GM19463 (cell line): ENCODE data around the gene NPFFR2.
A peak's percentile ranks its signal among the peaks of the same experiment; 100 is the strongest.
"Not testable (repeated sequence)": the region's sequence is repeated elsewhere in the genome, so short reads cannot be mapped to it uniquely, and the experiment has no call there.

Experiments used
- ATAC-seq: cut with Tn5 transposase; IDR thresholded peaks from one replicate; pipeline ENCODE4 v1.9.1; 2021; ENCODE audit warnings: mild to moderate bottlenecking, moderate library complexity; ENCODE audit not compliant: unreplicated experiment

The NPFFR2 gene

DNA sequence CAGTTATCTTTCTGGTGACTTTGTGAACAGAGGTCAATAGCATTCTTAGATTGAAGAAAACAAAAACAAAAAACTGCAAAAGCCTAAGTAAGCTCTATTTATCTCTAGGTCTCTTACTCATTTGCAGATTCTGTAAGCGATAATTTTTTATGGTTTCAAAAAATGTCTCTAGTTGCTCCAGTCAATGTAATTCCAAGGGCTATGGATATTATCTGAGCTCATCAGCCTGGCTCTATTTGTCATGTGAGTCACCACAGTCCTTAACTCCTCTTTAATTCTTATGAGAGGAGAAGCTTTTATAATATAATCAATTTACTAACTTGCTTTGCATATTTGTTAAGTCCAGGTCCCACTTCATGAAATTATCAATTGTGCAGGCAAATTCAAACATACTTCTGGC lies 79.1 kb downstream of the NPFFR2 start:
- ATAC-seq: no peak

DNA sequence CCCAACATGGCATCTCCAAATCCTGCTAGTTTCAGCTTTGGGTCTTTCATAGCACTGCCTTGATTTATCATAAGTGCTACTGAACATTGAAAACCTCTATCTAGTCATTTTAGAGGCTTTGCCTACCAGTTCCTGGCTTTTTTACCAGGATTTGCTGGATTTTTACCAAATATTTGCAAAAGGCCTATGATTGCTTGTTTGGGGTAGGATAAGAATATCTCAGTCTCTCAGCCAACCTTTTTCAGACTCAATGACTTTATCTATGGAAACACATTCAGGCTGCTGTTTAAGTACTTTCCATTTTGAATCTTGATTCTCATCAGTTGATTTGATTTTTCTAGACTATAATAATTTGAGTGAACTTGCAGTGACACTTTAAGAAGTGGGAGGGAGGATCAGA lies 80.1 kb downstream of the NPFFR2 start:
- no peak for ATAC-seq

DNA sequence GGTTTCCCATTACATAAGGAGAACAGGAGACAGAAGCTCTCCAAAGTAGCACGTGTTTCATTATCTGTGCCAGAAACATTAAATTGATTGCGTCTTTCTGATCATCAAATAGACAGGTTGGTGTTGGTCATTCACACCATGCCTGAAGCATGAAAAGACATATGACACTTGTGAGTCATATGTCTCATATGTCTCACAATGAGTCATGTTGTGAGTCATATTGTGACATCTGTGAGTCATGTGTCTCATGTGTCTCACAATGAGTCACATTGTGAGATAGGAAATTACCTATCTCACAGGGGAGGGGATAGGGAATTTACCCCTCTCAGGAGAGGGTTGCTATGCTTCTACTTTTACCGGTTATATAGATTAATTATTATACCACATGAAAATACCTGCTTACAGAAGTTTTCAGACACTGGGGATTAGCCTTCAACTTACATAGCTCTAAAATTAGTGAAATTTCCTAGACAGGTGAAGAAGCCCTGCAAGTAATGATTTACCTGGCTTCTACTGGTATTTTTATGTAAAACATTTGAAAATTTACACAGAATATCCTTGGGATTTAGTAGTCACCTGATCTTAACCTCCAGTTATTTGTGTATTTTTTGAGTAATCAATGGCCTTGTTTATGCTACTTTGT lies 80.8 kb downstream of the NPFFR2 start:
- peak; percentile 86 for ATAC-seq

DNA sequence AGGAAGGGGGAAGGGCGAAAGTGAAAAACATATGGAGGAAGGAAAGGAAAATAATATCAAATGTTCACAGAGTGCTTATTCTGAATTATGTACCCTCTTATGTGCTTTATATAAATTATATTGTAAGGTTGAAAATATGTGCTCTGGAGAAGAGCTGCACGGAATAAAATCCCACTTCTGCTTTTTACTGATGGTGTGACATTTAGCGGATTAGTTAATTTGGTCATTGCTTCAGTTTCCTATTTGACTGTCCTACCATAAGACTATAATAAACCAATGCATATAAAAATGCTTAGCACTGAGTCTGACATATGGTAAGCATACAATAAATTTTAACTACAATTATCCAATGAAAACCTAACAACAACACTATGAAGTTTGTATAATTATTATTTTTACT lies 86.2 kb downstream of the NPFFR2 start:
- peak; percentile 75 for ATAC-seq

DNA sequence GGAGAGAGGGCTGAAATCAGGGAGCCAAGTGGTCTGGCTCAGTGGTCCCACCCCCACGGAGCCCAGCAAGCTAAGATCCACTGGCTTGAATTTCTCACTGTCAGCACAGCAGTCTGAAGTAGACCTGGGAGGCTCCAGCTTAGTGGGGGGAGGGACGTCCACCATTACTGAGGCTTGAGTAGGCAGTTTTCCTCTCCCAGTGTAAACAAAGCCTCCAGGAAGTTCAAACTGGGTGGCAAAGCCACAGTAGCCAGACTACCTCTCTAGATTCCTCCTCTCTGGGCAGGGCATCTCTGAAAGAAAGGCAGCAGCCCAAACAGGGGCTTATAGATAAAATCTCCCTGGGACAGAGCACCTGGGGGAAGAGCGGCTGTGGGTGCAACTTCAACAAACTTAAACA lies 88.1 kb downstream of the NPFFR2 start:
- no peak for ATAC-seq

DNA sequence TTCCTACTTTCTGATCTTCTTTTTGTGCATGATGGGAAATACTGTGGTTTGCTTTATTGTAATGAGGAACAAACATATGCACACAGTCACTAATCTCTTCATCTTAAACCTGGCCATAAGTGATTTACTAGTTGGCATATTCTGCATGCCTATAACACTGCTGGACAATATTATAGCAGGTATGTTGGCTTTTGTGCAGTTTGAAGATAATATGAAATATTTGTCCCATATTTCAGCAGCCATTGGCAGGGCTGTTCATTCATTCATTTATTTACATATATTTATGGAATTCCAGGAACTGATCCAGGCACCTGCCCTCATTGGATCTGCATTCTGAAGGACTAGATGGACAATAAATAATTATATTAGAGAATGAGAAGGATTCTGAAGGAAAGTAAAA lies 96.9 kb downstream of the NPFFR2 start:
- ATAC-seq: no peak

DNA sequence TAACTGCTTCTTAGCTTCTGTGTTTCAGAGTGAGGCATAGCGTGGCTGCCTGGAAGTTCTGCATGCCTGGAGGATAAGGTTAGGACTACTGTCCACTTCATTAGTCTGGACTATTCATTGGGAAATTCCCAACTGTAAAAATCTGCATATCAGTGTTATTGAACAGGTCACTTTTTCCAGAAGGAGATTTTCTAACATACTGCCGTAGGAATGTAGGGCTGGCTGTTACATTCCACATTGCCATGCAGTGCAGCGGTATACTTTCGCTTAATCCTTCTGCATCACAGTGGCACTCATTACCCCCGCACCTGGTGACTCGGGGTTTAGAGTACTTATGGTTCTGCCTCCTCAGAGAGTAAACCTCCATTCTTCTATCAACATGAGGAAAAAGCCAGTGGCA lies 104.6 kb downstream of the NPFFR2 start:
- no peak for ATAC-seq

DNA sequence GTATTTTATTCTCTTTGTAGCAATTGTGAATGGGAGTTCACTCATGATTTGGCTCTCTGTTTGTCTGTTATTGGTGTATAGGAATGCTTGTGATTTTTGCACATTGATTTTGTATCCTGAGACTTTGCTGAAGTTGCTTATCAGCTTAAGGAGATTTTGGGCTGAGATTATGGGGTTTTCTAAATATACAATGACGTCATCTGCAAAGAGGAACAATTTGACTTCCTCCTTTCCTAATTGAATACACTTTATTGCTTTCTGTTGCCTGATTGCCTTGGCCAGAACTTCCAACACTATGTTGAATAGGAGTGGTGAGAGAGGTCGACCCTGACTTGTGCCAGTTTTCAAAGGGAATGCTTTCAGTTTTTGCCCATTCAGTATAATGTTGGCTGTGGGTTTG lies 108.2 kb downstream of the NPFFR2 start:
- not testable (repeated sequence) for ATAC-seq

DNA sequence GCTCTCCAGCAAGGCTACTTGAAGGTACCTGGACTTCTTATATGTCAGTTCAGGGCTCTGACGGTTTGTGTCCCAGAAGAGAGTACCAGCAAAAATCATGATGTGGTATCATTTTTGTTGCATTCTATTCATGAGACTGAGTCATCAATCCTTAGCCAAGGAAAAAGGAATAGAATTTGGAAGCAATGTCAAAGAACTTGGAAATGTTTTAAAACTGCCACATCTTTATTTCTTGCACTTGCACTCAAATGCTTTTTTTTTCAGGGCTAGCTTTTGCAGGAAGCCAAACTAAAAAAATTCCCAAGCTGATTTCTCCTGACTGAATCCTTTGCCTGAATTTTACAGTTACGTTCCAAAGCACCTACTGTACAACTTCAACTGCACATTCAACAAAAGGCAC lies 112.4 kb downstream of the NPFFR2 start:
- no peak for ATAC-seq

DNA sequence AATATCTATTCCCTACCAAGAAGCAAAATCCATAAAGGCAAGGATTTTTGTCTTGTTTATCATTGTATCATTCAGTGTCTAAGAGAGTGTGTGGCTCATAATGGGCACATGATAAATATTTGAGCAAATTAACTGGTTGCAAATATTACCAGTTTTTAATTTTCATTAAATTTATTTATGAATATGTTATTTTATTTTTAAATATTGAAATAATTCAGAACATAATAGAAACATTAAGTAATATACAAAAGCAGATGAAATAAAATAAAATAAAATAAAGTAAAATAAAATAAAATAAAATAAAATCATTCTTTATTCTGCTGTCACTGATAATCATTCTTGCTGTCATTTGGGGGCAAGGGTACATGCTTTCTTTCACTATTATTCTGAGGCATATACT lies 120.9 kb downstream of the NPFFR2 start:
- ATAC-seq: no peak

DNA sequence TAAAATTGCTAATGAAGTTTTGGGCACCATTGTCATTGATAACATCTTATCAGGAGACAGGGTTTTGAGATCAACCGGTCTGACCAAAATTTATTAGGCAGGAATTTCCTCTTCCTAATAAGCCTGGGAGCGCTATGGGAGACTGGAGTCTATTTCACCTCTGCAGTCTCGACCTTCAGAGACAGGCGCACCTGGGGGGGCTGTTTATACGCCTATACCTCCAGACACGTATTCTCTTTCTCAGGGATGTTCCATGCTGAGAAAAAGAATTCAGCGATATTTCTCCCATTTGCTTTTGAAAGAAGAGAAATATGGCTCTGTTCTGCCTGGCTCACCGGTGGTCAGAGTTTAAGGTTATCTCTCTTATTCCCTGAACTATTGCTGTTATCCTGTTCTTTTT lies 121.8 kb downstream of the NPFFR2 start:
- ATAC-seq: not testable (repeated sequence)

DNA sequence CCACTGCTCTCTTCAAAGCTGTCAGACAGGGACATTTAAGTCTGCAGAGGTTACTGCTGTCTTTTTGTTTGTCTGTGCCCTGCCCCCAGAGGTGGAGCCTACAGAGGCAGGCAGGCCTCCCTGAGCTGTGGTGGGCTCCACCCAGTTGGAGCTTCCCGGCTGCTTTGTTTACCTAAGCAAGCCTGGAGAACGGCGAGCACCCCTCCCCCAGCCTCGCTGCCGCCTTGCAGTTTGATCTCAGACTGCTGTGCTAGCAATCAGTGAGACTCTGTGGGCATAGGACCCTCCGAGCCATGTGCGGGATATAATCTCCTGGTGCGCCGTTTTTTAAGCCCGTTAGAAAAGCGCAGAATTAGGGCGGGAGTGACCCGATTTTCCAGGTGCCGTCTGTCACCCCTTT lies 137.5 kb downstream of the NPFFR2 start:
- ATAC-seq: not testable (repeated sequence)

DNA sequence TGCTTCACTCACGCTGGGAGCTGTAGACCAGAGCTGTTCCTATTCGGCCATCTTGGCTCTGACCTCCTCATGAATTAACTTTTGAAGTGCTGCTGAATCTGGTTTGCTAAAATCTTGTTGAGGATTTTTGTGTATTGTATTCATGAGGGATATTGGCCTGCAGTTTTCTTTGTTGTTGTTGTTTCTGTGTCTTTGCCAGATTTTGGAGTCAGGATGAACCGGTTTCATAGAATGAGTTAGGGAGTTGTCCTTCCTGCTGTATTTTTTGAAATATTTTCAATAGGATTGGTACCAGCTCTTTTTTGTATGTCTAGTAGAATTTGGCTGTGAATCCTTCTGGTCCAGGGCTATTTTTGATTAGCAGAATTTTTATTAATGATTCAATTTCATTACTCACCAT lies 138.1 kb downstream of the NPFFR2 start:
- no peak for ATAC-seq

DNA sequence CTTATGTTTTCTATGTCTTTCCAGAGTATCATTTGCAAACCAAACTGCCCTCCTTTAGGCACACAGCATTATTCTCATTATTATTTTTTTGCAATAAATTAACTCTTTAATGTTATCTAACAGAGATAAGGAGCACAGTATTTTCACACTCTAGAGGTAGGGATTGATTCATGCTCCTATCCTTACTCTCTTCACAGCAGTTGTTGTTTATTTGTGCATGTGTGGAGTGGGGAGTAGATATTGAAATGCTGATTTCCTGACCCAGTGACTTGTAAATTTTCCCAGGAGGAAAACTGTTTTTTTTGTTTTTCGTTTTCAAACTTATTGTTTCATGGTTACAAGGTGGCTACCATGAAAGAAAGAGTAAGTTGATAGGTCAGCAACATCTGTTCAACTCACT lies 140.0 kb downstream of the NPFFR2 start:
- no peak for ATAC-seq

DNA sequence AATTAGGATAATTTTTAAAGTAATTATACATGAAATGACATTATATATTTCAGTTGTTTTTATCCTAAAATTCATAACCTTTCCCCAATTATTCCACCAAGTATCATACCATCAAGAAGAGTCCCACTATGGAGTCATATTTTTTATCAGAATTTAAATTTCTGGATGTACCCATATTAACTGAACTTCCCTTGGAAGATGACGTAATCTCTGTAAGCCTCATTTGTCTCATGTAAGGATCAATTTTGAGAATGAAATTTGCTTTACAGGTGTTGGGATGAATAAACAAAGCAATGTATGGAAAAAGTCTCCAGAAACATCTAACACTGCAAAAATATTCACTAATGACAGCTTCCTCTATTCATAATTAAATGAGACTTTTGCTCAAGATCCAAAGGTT lies 147.5 kb downstream of the NPFFR2 start:
- no peak for ATAC-seq

DNA sequence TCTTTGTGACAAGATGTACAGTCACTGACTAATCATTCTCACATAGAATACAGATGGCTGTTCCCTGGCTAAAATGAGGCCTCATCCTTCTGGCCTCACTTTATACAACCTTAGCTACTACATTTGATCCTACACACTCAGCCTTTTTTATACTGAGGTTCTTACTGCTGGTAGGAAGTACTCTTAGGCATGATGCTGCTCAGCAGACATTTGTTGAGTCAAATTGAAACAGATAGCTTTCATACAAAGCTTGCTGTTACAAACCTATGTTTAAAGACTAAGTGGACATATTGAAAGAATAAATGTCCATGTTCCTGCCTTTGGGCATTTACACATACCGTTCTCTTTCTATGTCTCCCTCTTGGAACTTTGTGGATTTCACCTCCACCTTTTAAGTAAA lies 154.9 kb downstream of the NPFFR2 start:
- peak; percentile 96 for ATAC-seq

DNA sequence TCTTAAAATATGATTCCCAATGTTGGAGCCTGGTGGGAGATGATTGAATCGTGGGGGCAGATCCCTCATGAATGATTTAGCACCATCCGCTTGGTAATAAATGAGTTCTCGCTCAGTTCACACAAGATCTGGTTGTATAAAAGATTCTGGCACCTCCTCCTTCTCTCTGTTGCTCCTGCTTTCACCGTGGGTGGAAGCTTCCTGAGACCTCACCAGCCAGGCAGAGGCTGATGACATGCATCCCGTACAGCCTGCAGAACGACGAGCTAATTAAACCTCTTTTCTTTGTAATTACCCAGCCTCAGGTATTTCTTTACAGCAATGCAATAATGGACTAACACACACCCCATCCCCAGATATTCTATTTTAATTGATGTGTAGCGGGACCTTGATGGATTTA lies 162.2 kb downstream of the NPFFR2 start:
- no peak for ATAC-seq

DNA sequence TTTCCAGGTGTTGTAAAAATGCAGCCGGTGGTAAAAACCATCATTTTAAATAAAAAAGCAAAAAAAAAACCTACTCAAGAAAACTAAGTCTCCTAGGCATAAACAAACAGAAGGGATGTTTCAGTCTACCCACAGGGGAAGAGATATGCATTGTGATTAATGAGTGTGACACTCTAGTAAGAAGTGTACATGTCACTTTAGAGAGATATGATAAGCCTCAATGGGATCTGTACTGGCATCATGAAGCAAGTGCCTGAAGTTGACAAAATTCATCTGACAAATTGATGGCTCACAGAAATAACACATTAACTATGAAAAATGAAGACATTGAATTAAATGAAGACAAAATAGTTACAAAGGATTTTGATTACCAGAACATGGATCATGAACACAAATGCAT lies 162.7 kb downstream of the NPFFR2 start:
- no peak for ATAC-seq
